IMR-90 (cell line): Measurements from ENCODE around the gene RALGPS1. TPM values are rescaled to one million over a fixed set of nuclear protein-coding genes. Genes with fewer than 3 reads are reported as not detected.

Experiments used
- ELK1 ChIP-seq: fragments of 150-350 bp; IDR thresholded peaks from 2 replicates; pipeline ENCODE4 v1.6.1; 2016; ENCODE audit warnings: low read depth, mild to moderate bottlenecking, low read length, moderate library complexity, borderline replicate concordance
- MAFK ChIP-seq: IDR thresholded peaks from 2 replicates; pipeline ENCODE4 v1.6.1; 2012; ENCODE audit warnings: low read depth, low read length, improper control_type of control experiment
- polyA plus RNA-seq, 3 experiments: library from polyadenylated mRNA; depleted of rRNA; stranded (reverse); fragments of >200 nt; gene quantifications; 2 replicates each; pipeline ENCODE4 v1.2.3, GENCODE V29; 2012; ENCODE audit warnings: low replicate concordance in 1 of 3
- total RNA-seq: library from RNA; depleted of rRNA; stranded (reverse); fragments of >200 nt; gene quantifications from 2 replicates; pipeline ENCODE4 v1.2.3, GENCODE V29; 2012

RALGPS1 gene
- total and polyA plus RNA-seq, 2 of the 4 experiments (the other 2 are of a cell fraction): 0.90 to 2.8 TPM

GRCh38 chr9:127021664-127022363, 107.2 kb downstream of the RALGPS1 start (continued):
- TF ChIP-seq ELK1 (no peak), MAFK (no peak)
